Adipose tissue (tissue), 3 donors: ENCODE results near the gene SERINC2. TPM values are rescaled to one million over a fixed set of nuclear protein-coding genes. Genes with fewer than 3 reads are reported as not detected.

Experiments used
- H3K27ac ChIP-seq: one replicate; pipeline ENCODE4 v1.5.1; 2013; ENCODE audit warnings: low read depth, low read length
- WGBS, 3 donors: extraction: QIAGEN DNeasy Blood & Tissue Kit; methylation state at CpG; one replicate each; pipeline ENCODE4 v1.1.7; 2013; 5-methylcytosine and 5-hydroxymethylcytosine counted together
- polyA plus RNA-seq, 3 donors: library from polyadenylated mRNA; stranded (reverse); fragments of 200-250 nt; gene quantifications; one replicate each; pipeline ENCODE4 v1.2.3, GENCODE V29; 2013
- donor health status: healthy with polysubstance abuse.
- donor health status: Bipolar disorder and iron deficiency.
- donor health status: healthy.

Gene SERINC2
- 10 to 100 TPM in 1 of 3 donors, 1 to 10 TPM in 2; 3.8 to 12.6 (median 9.4) TPM for polyA plus RNA-seq

GRCh38 chr1:31412732-31413404 lies at the start of gene SERINC2:
Gene SERINC2, plus strand, starts transcription at chr1:31413213. Its CDS starts 53 bp downstream, at chr1:31413266.
- no peak within 1 kb of the TSS for H3K27ac ChIP-seq
- WGBS, 3 donors: 1 to 3% (median 3%) methylated on average over 32 to 63 of the region's 63 CpGs

DNA sequence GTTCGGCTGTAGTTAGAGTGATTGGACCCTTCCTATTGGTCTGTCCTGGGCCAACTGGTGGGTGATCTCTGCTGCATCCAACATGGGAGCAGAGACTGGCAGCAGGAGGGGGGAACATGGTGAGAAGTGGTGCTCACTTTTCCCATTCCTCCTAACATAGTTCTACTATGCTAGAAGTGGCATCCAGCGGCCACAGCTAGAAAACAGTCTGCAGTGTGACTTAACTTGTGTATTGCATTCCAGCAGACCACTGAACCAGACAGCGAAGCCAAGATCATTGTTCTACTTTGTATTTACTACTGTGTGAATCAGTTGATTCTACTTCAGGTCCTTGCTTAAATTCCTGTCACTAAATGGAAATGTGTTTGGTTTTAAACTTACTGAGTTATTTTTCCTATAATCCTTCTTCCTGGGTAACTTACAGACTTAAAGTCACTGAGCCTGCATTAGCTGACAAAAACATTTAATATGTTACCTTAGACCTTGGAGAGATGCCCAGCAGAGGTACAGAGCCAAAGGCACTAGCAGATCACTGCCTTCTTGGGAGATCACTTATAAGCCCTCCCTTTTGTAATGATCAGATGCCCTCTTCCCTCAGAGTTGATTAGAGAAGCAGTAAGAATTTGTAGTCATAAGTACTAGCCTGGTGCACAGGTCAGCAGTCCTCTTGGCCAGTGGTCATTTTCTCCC lies 48.3 kb upstream of the SERINC2 start:
- 86 to 96% (median 91%) methylated on average over 3 of the region's 3 CpGs for WGBS, 3 donors
- H3K27ac ChIP-seq: no peak overlapping the region

- H3K27ac ChIP-seq: no peak overlapping the region
- WGBS, 3 donors: 54 to 84% (median 70%) methylated on average over 2 of the region's 2 CpGs
Measured at GRCh38 chr1:31366796-31367195, 46.2 kb upstream of the SERINC2 start.

- H3K27ac ChIP-seq: no peak overlapping the region
- WGBS, 3 donors: 84 to 90% (median 85%) methylated on average over 3 of the region's 3 CpGs
Measured at GRCh38 chr1:31368611-31369107, 44.4 kb upstream of the SERINC2 start.

DNA sequence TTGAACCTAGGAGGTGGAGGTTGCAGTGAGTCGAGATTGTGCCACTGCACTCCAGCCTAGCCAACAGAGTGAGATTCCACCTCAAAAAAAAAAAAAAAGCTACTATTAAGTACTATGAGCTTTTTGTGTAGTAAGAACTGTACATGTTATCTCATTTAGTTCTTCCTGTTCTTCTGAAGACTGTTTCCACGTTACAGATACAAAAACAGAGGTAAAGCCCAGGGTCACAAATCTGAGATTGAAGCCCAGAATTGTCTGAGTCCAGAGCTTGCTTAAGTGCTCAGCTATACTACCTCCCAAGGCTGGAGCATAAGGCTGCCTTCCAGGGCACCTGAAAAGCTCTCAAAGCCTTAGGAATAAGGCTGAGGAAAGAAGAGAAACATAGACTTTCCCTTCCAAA lies 43.0 kb upstream of the SERINC2 start:
- no peak overlapping the region for H3K27ac ChIP-seq
- WGBS, 3 donors: 82 to 85% (median 83%) methylated on average over 2 of the region's 2 CpGs

- WGBS, 3 donors: 93 to 97% (median 96%) methylated on average over 4 of the region's 4 CpGs
- H3K27ac ChIP-seq: no peak overlapping the region
Measured at GRCh38 chr1:31370565-31370964, 42.4 kb upstream of the SERINC2 start.

DNA sequence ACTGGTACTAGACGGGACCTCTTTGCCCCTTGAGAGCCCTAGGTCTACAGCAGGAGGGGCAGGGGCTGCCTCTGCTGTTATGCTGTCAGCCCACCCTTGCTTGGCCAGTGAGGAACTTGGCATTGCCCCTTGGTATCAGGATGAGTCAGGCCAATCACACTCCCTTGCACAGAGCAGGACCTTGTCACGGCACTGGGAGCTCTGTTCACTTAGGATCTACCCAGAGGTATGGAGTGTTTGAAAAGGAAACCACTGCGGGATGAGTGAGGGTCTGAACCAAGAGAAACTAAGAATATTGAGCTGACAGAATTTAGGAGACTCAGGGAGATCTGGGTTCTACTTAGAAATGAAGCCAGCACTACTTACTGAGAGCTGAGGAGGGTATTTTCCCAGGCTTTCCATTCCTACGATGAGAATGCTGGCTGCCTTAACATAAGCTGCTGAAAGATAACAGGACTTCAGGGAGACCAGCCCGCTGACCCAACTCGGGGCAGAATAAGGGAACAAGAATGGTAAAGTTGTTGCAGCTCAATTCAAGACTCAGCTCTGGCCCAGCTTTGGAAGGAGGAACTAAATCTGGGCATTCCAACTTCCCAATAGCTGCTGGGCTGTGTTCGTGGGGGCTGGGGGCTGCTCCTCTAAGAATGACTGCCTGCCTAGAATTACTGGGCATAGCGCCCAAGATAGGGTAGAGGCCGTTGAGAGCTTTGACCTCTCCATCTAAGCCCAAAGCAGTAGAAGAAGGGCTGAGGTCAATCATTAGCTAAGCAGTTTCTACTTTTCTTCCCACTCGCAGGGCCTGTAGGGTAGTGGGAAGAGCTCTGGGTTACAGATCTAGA lies 41.7 kb upstream of the SERINC2 start:
- H3K27ac ChIP-seq: no peak overlapping the region
- 52 to 59% (median 56%) methylated on average over 10 of the region's 10 CpGs for WGBS, 3 donors

DNA sequence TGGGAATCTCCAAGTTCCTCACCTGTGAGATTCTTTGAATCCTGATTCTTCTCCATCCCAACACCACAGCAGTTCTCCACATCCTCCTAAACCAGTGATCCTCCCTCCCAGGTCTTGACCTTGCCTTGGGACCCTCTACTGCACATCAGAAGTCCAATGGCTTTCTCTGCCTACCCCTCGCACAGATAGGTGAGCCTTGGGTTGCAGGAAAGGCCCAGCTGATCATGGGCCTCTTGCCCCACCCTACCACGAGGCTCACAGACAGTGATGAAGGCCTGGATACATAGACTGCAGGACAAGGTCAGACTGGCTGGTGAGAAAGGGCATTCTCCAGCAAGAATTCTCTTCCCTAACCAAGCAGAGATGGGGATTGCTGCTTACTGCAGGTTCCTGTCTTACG lies 41.0 kb upstream of the SERINC2 start:
- 76 to 85% (median 79%) methylated on average over 3 of the region's 3 CpGs for WGBS, 3 donors

DNA sequence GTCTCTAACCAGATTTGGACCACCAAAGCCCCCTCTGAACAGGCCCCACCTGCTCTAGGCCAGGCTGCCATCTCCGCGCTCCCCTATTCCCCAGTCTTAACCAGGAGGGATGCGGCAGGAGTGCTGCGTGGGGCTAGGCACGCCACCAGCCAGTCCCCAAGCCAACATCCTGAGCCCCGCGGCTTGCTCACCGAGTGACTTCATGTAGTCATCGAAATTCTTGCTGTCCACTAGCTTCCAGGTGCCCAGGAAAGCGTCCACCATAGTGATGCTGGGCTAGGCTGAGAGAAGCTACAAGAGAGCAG lies 40.3 kb upstream of the SERINC2 start:
- WGBS, 3 donors: 41 to 71% (median 51%) methylated on average over 10 of the region's 10 CpGs

More for the DNA sequence above, 41.0 kb upstream of the SERINC2 start:
- no peak overlapping the region for H3K27ac ChIP-seq

DNA sequence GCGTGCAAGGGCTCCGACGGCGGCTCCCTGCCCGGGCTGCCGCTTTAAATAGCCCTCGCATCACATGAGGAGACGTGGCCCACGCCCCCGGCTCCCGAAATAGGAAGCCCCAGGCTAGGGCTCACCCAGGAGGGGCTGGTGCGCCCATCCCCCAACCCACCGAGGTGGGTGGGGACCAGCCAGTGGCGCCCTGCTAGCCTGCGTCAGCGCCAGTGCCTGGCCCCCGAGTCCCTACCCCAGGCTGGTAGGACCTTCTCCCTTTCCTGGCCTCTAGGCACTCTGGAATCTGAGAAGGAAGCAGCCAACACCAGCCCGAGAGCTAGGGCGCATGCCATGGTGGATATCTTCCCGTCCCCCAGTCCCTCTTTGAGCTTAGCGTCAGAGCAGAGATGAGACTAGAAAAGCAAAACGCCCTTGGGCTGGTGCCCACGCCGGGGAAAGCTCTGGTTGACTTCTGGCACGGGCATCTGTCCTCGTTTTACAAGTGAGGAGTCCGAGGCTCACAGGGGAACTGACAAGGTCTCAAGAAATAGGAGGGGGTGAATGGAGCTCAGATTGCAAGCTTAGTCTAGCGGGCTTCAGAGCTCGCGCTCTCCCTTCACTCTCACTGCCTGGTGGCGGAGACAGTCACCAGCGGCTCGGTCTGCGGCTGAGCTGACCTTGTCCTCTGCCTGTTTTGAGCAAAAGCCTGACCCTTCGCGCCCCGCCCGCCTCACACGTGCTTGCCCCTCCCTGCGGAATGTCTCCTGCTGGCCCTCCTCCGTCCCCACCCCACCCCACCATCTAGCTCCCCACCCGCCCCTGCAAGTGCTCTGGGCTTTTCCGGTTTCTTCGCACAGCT lies 39.7 kb upstream of the SERINC2 start, which contains the start of gene FABP3:
Gene FABP3 (minus strand): TSS at position 21 of the 841 bp plus-strand sequence. CDS start 62 bp downstream, outside the sequence.
- H3K27ac ChIP-seq: peak within 1 kb of the TSS; percentile 84
- 2 to 13% (median 2%) methylated on average over 44 of the region's 44 CpGs for WGBS, 3 donors

More for the DNA sequence above, 40.3 kb upstream of the SERINC2 start:
- no peak overlapping the region for H3K27ac ChIP-seq

DNA sequence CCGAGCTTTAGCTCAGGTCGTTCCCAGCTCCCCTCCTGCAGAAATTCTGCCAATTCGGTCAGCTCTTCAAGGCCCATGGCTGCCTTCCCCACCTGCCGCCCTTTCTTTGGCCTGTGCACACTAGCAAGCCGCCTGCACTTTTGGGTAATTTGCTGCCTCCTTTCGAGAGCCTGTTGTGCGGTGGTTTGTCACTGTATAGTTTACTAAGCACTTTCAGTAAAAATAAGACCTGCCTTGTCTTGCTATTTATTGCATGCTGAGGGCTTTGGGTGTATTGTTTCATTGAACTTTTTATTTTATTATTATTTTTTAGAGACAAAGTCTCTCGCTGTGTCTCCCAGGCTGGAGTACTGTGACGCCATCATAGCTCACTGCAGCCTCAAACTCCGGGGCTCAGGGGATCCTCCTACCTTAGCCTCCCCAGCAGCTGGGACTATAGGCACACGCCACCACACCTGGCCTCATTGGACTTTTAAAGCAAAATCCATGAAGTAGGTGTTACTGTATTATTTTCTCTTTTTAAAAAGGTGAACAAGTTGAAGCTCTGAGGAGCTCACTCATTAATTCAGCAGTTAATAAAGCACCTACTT lies 39.0 kb upstream of the SERINC2 start:
- WGBS, 3 donors: 32 to 36% (median 34%) methylated on average over 11 of the region's 11 CpGs
- H3K27ac ChIP-seq: no peak overlapping the region

DNA sequence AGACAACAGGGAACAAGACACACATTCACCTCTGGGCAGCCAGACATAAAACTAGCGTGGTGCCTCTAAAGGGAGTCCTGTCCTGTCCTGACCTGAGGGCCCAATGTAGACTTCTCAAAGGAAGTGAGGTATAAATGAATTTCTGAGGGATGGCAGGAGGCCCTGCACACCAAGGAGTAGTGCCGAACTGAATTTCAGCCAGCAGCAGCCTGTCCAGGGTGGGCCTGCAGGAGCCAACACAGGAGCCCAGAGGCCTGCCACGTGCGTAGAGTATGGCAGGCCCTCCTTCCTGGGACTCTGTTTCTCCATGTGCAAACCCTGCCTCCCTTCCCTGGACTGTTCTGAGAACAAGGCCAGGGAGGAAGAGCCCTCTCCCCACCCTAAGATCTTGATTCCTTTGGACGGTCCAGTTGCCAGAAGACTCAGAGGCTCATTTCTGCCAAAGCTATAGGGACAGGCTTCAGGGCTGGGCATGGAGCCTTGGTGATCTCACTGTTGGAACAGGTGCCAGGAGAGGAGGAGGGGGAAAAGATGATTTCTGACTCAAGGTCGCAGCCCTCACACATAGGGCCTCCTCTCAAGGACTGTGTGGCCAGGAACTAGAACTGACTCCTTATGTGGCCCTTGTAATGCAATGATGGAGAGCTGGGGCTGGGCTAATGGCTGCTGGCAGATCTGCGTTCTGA lies 38.4 kb upstream of the SERINC2 start:
- 71 to 76% (median 75%) methylated on average over 7 of the region's 7 CpGs for WGBS, 3 donors
- H3K27ac ChIP-seq: no peak overlapping the region

DNA sequence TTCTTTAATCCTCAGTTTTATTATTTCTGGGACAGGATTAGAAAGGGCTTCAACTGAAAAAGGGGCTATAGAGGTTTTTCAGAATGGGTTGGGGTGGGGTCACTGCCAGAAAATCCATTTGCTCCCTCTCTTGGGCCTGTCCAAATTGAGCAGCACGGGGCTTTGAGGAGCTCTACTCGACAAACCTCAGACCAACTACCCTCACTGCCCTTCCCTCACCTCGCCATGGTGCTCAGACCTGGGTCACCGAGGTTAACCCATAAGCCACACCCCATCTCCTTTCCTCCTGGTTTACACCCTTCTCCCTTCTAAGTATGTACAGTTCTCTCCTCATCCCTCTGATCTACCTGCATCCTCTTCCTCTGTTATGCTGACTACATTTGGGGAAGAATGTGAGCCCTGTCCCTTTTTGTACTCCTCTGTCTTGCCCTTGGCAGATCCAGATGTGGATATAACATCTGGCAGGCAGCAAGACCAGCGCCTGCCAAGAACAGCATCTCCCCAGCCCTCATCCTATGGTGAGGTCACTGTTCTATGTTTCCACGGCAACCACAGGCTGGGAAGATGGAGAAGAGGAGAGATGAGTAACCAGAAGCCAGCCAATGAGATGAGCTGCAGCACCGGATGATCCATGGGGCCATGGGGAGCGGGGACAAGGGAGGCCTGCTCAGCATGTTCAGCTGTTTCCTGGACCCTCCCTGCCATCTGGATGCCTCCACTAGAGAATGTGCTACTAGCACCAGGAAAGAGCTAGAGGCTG lies 36.5 kb upstream of the SERINC2 start:
- H3K27ac ChIP-seq: no peak overlapping the region
- WGBS, 3 donors: 68 to 85% (median 73%) methylated on average over 8 of the region's 8 CpGs

DNA sequence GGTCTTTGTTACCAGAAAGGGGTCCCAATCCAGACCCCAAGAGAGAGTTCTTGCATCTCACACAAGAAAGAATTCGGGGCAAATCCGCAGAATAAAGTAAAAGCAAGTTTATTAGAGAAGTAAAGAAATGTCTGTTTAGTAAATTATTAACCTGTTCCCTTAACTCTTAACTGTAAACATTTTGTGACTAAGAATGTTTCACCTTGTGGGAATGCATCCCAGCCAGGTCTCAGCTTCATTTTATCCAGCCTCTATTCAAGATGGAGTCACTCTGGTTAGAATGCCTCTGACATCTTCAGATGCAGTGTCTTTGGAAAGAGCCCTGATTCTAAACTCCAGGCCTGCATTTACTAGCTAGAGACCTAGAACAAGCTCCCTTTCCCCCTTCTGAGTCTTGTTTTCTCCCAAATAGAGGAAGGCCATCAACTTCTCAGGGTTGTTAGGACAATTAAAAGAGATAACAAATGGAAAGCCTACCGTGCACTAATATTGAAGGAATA lies 35.6 kb upstream of the SERINC2 start:
- WGBS, 3 donors: 66 to 92% (median 91%) methylated on average over 3 of the region's 3 CpGs
- H3K27ac ChIP-seq: no peak overlapping the region

DNA sequence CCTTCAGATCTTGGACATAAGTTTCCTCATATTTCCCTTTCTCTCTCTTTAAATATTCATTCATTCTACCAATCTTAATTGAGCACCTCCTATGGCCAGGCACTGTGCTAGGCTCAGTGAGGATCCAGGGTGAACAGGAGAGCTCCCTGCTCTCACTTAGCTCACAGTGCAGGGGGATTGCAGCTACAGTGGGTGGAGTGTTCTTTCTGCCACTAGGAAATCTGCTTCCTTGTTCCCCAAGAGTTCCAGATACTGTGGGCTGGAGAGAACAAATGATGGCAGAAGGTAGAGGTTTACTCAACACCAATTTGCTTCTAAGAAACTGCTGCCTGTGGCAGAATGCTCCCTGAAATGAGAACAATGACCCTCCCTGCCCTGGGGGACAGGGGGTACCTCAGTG lies 35.0 kb upstream of the SERINC2 start:
- no peak overlapping the region for H3K27ac ChIP-seq

- WGBS, 3 donors: 73 to 90% (median 81%) methylated on average over 3 of the region's 3 CpGs
- no peak overlapping the region for H3K27ac ChIP-seq
Measured at GRCh38 chr1:31380181-31380580, 32.8 kb upstream of the SERINC2 start.
